Activated naive CD4-positive, alpha-beta T cell treated with anti-CD3 and anti-CD28 coated beads, Interleukin-2, amount 50 U/mL, for 72 hours (primary cell): ENCODE data around the gene SCAMP2. TPM values are rescaled to one million over a fixed set of nuclear protein-coding genes. Genes with fewer than 3 reads are reported as not detected.
"Not testable (repeated sequence)": the region's sequence is repeated elsewhere in the genome, so short reads cannot be mapped to it uniquely, and the experiment has no call there.

ENCODE experiments used
- ATAC-seq, 2 donors: fragments of 150-1000 bp; cut with Tn5 transposase; 2 replicates each; pipeline ENCODE4 v1.10.0; 2021; ENCODE audit warnings: mild to moderate bottlenecking in 2 of 2, moderate library complexity in 2 of 2
- DNase-seq, 2 donors: peaks; one replicate each; pipeline ENCODE4 v3.0.0; 2021 to 2022; ENCODE audit warnings: low spot score in 2 of 2
- H3K27ac Mint-ChIP-seq, 2 donors: one replicate each; pipeline ENCODE4 v1.8.0; 2022; ENCODE audit warnings: mild to moderate bottlenecking in 2 of 2, mixed read lengths in 2 of 2
- H3K36me3 Mint-ChIP-seq, 2 donors: one replicate each; pipeline ENCODE4 v1.8.0; 2022; ENCODE audit warnings: mixed read lengths in 2 of 2
- H3K9me3 Mint-ChIP-seq, 2 donors: one replicate each; pipeline ENCODE4 v1.8.0; 2022; ENCODE audit warnings: mixed read lengths in 2 of 2
- total RNA-seq, 2 donors: library from RNA; stranded (reverse); gene quantifications; one replicate each; pipeline ENCODE4 v1.2.3, GENCODE V29; 2022

The SCAMP2 gene
- total RNA-seq, 2 donors from 2014 or later, result 79.5 to 92.7 TPM

- H3K36me3 Mint-ChIP-seq, result peaks cover 6 to 41% of the 10 kb centered on the region in 2 donors
- H3K9me3 Mint-ChIP-seq, ATAC-seq, DNase-seq: not testable (repeated sequence)
- peak overlapping the region in 1 of 2 donors; percentile 14 for H3K27ac Mint-ChIP-seq
Measured at GRCh38 chr15:74894383-74894782, 21.2 kb upstream of the SCAMP2 start.

- DNase-seq (no peak), ATAC-seq (peak in 1 of 2 donors; percentile 13)
- Mint-ChIP-seq H3K36me3 (peaks cover 6 to 41% of the 10 kb centered on the region in 2 donors), H3K27ac (peak overlapping the region; percentile 63 to 94), H3K9me3 (no peaks in the 10 kb centered on the region)
Measured at GRCh38 chr15:74893627-74894026, 20.5 kb upstream of the SCAMP2 start.

- peak overlapping the region in 1 of 2 donors; percentile 63 for H3K27ac Mint-ChIP-seq
- no peaks in the 10 kb centered on the region for H3K9me3 Mint-ChIP-seq
- no peak for ATAC-seq
Measured at GRCh38 chr15:74892931-74893330, 19.8 kb upstream of the SCAMP2 start.

GRCh38 chr15:74892313-74892712 is 19.1 kb upstream of the SCAMP2 start:
- DNase-seq, result no peak
- no peaks in the 10 kb centered on the region for H3K9me3 Mint-ChIP-seq
- peak overlapping the region; percentile 63 to 65 for H3K27ac Mint-ChIP-seq
- peak in 1 of 2 donors; percentile 25 for ATAC-seq
- peaks cover 6 to 41% of the 10 kb centered on the region in 2 donors for H3K36me3 Mint-ChIP-seq

More at GRCh38 chr15:74892931-74893330, 19.8 kb upstream of the SCAMP2 start:
- peaks cover 6 to 41% of the 10 kb centered on the region in 2 donors for H3K36me3 Mint-ChIP-seq
- no peak for DNase-seq

- peak overlapping the region in 1 of 2 donors; percentile 63 for H3K27ac Mint-ChIP-seq
- H3K9me3 Mint-ChIP-seq, result no peaks in the 10 kb centered on the region
- DNase-seq (no peak), ATAC-seq (no peak)
- H3K36me3 Mint-ChIP-seq, result peaks cover 6 to 41% of the 10 kb centered on the region in 2 donors
Measured at GRCh38 chr15:74891469-74891868, 18.3 kb upstream of the SCAMP2 start.

GRCh38 chr15:74890665-74890960 is 17.4 kb upstream of the SCAMP2 start:
- no peak for ATAC-seq
- Mint-ChIP-seq H3K27ac (peak overlapping the region in 1 of 2 donors; percentile 87), H3K36me3 (peaks cover 6 to 41% of the 10 kb centered on the region in 2 donors), H3K9me3 (no peaks in the 10 kb centered on the region)
- no peak for DNase-seq

GRCh38 chr15:74889883-74890664 is 16.9 kb upstream of the SCAMP2 start, which contains the start of gene MPI:
Gene MPI (plus strand): TSS chr15:74890042. CDS start chr15:74890074, 32 bp downstream.
- Mint-ChIP-seq H3K27ac (peak within 1 kb of the TSS; percentile 87 to 92), H3K36me3 (peaks cover 6 to 41% of the 10 kb centered on the region in 2 donors), H3K9me3 (no peaks in the 10 kb centered on the region)
- ATAC-seq (peak; percentile 94 to 99), DNase-seq (peak; percentile 87 to 89)

- DNase-seq (no peak), ATAC-seq (peak; percentile 36 to 54)
- Mint-ChIP-seq H3K36me3 (peaks cover 6 to 41% of the 10 kb centered on the region in 2 donors), H3K27ac (peak overlapping the region; percentile 87 to 92), H3K9me3 (no peaks in the 10 kb centered on the region)
Measured at GRCh38 chr15:74889390-74889882, 16.3 kb upstream of the SCAMP2 start.

GRCh38 chr15:74888716-74889115 is 15.6 kb upstream of the SCAMP2 start:
- DNase-seq, result no peak
- peak overlapping the region in 1 of 2 donors; percentile 87 for H3K27ac Mint-ChIP-seq
- no peak for ATAC-seq
- H3K9me3 Mint-ChIP-seq, result no peaks in the 10 kb centered on the region
- H3K36me3 Mint-ChIP-seq, result peaks cover 4 to 38% of the 10 kb centered on the region in 2 donors

GRCh38 chr15:74887537-74888193 is 14.5 kb upstream of the SCAMP2 start:
- peaks cover 0 to 27% of the 10 kb centered on the region in 2 donors for H3K36me3 Mint-ChIP-seq
- not testable (repeated sequence) for ATAC-seq, DNase-seq, H3K9me3 Mint-ChIP-seq, H3K27ac Mint-ChIP-seq

- ATAC-seq, result no peak
- Mint-ChIP-seq H3K36me3 (peaks cover 0 to 9% of the 10 kb centered on the region in 2 donors), H3K27ac (no peak overlapping the region), H3K9me3 (peaks cover 0 to 5% of the 10 kb centered on the region in 2 donors)
- no peak for DNase-seq
Measured at GRCh38 chr15:74885461-74885860, 12.3 kb upstream of the SCAMP2 start.

- no peak for ATAC-seq
- Mint-ChIP-seq H3K36me3 (peaks cover 0 to under 1% of the 10 kb centered on the region in 2 donors), H3K9me3 (peaks cover 0 to 5% of the 10 kb centered on the region in 2 donors), H3K27ac (no peak overlapping the region)
- DNase-seq, result no peak
Measured at GRCh38 chr15:74884428-74885223, 11.5 kb upstream of the SCAMP2 start.

GRCh38 chr15:74882528-74882927 is 9.4 kb upstream of the SCAMP2 start:
- H3K27ac Mint-ChIP-seq, result peak overlapping the region in 1 of 2 donors; percentile 22
- no peaks in the 10 kb centered on the region for H3K36me3 Mint-ChIP-seq
- DNase-seq (no peak), ATAC-seq (no peak)
- H3K9me3 Mint-ChIP-seq, result peaks cover 0 to 5% of the 10 kb centered on the region in 2 donors

GRCh38 chr15:74878273-74878672 is 5.1 kb upstream of the SCAMP2 start:
- Mint-ChIP-seq H3K9me3 (peaks cover 0 to 5% of the 10 kb centered on the region in 2 donors), H3K27ac (no peak overlapping the region), H3K36me3 (no peaks in the 10 kb centered on the region)
- ATAC-seq, result no peak
- DNase-seq, result no peak

GRCh38 chr15:74873756-74874424 is 725 bp upstream of the SCAMP2 start:
- no peak for DNase-seq
- no peaks in the 10 kb centered on the region for H3K9me3 Mint-ChIP-seq
- H3K36me3 Mint-ChIP-seq, result peaks cover 15 to 16% of the 10 kb centered on the region in 2 donors
- H3K27ac Mint-ChIP-seq, result peak overlapping the region; percentile 84 to 96
- ATAC-seq, result no peak

GRCh38 chr15:74872702-74873035 is 496 bp downstream of the SCAMP2 start:
- DNase-seq (no peak), ATAC-seq (no peak)
- H3K9me3 Mint-ChIP-seq, result no peaks in the 10 kb centered on the region
- peaks cover 20 to 23% of the 10 kb centered on the region in 2 donors for H3K36me3 Mint-ChIP-seq
- peak overlapping the region; percentile 96 to 98 for H3K27ac Mint-ChIP-seq
